ENCODE measurements around the gene LGALS3.

GRCh38 chr14:55188686-55189295 is 59.7 kb downstream of the LGALS3 start:
- TF ChIP-seq, protein P1, sequence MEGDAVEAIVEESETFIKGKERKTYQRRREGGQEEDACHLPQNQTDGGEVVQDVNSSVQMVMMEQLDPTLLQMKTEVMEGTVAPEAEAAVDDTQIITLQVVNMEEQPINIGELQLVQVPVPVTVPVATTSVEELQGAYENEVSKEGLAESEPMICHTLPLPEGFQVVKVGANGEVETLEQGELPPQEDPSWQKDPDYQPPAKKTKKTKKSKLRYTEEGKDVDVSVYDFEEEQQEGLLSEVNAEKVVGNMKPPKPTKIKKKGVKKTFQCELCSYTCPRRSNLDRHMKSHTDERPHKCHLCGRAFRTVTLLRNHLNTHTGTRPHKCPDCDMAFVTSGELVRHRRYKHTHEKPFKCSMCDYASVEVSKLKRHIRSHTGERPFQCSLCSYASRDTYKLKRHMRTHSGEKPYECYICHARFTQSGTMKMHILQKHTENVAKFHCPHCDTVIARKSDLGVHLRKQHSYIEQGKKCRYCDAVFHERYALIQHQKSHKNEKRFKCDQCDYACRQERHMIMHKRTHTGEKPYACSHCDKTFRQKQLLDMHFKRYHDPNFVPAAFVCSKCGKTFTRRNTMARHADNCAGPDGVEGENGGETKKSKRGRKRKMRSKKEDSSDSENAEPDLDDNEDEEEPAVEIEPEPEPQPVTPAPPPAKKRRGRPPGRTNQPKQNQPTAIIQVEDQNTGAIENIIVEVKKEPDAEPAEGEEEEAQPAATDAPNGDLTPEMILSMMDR (IDR thresholded peaks at IDR 0.05) = no peak
- TF ChIP-seq POLR2AphosphoS5 (IDR thresholded peaks at IDR 0.05) = no peak
